ENCODE measurements around the gene ALPI. TPM values are rescaled to one million over a fixed set of nuclear protein-coding genes. Genes with fewer than 3 reads are reported as not detected.

Gene ALPI
- total and polyA plus RNA-seq, 2 donors (not counting 1 experiment from before 2014, with no cell fraction given): not detected

GRCh38 chr2:232476045-232476444, 20.1 kb downstream of the ALPI start:
- no peak for DNase-seq (ENCODE audit: low read depth in 2 of 2)
- TF ChIP-seq EZH2 (IDR thresholded peaks at IDR 0.05; ENCODE audit: low read length, missing control alignments) (no peak), CTCF (conservative IDR thresholded peaks at IDR 0.05 in 1 of 2, IDR thresholded peaks at IDR 0.05 in 1 of 2; ENCODE audit: low read depth in 1 of 2, low read length in 2 of 2) (no peak)
- Histone ChIP-seq H3K4me2 (ENCODE audit: extremely low read depth, insufficient read depth, low read length) (no peak overlapping the region), H2AFZ (ENCODE audit: low read length) (no peak overlapping the region), H3K27ac (ENCODE audit: insufficient read depth, low read length) (no peak overlapping the region), H3K79me2 (ENCODE audit: control insufficient read depth, insufficient read depth, low read length) (no peaks in the 10 kb centered on the region), H3K4me3 (replicated peaks in 1 of 4; ENCODE audit: control extremely low read depth in 1 of 4, insufficient read depth in 1 of 4, low read depth in 3 of 4, low read length in 4 of 4) (no peak overlapping the region), H3K9ac (ENCODE audit: insufficient read depth, low read length) (no peak overlapping the region), H4K20me1 (ENCODE audit: control insufficient read depth, extremely low read depth, insufficient read depth, low read length) (no peaks in the 10 kb centered on the region), H3K27me3 (ENCODE audit: control insufficient read depth, insufficient read depth, low read length) (no peaks in the 10 kb centered on the region), H3K36me3 (ENCODE audit: control insufficient read depth, insufficient read depth, low read length) (no peaks in the 10 kb centered on the region), H3K4me1 (ENCODE audit: control insufficient read depth, extremely low read depth, insufficient read depth, low read length) (no peaks in the 10 kb centered on the region), H3K9me3 (ENCODE audit: control insufficient read depth, insufficient read depth, low read depth, low read length) (no peaks in the 10 kb centered on the region)

- Histone ChIP-seq H3K36me3 (ENCODE audit: control insufficient read depth, insufficient read depth, low read length) (no peaks in the 10 kb centered on the region), H3K4me3 (replicated peaks in 1 of 4; ENCODE audit: control extremely low read depth in 1 of 4, insufficient read depth in 1 of 4, low read depth in 3 of 4, low read length in 4 of 4) (no peak overlapping the region), H4K20me1 (ENCODE audit: control insufficient read depth, extremely low read depth, insufficient read depth, low read length) (no peaks in the 10 kb centered on the region), H3K4me2 (ENCODE audit: extremely low read depth, insufficient read depth, low read length) (no peak overlapping the region), H3K27me3 (ENCODE audit: control insufficient read depth, insufficient read depth, low read length) (no peaks in the 10 kb centered on the region), H2AFZ (ENCODE audit: low read length) (no peak overlapping the region), H3K4me1 (ENCODE audit: control insufficient read depth, extremely low read depth, insufficient read depth, low read length) (no peaks in the 10 kb centered on the region), H3K9me3 (ENCODE audit: control insufficient read depth, insufficient read depth, low read depth, low read length) (no peaks in the 10 kb centered on the region), H3K79me2 (ENCODE audit: control insufficient read depth, insufficient read depth, low read length) (no peaks in the 10 kb centered on the region), H3K27ac (ENCODE audit: insufficient read depth, low read length) (no peak overlapping the region), H3K9ac (ENCODE audit: insufficient read depth, low read length) (no peak overlapping the region)
- no peak for DNase-seq (ENCODE audit: low read depth in 2 of 2)
- no peak for TF ChIP-seq EZH2 (IDR thresholded peaks at IDR 0.05; ENCODE audit: low read length, missing control alignments)
- no peak for TF ChIP-seq CTCF (conservative IDR thresholded peaks at IDR 0.05 in 1 of 2, IDR thresholded peaks at IDR 0.05 in 1 of 2; ENCODE audit: low read depth in 1 of 2, low read length in 2 of 2)
These were observed 20.8 kb downstream of the ALPI start for GRCh38 chr2:232476791-232477190.

- DNase-seq (ENCODE audit: low read depth in 2 of 2): no peak
- H3K4me2 ChIP-seq (ENCODE audit: extremely low read depth, insufficient read depth, low read length): no peak overlapping the region
- no peaks in the 10 kb centered on the region for H4K20me1 ChIP-seq (ENCODE audit: control insufficient read depth, extremely low read depth, insufficient read depth, low read length)
- no peaks in the 10 kb centered on the region for H3K79me2 ChIP-seq (ENCODE audit: control insufficient read depth, insufficient read depth, low read length)
- no peak overlapping the region for H3K9ac ChIP-seq (ENCODE audit: insufficient read depth, low read length)
- no peaks in the 10 kb centered on the region for H3K27me3 ChIP-seq (ENCODE audit: control insufficient read depth, insufficient read depth, low read length)
- no peak overlapping the region for H2AFZ ChIP-seq (ENCODE audit: low read length)
- no peaks in the 10 kb centered on the region for H3K36me3 ChIP-seq (ENCODE audit: control insufficient read depth, insufficient read depth, low read length)
- no peaks in the 10 kb centered on the region for H3K4me1 ChIP-seq (ENCODE audit: control insufficient read depth, extremely low read depth, insufficient read depth, low read length)
- no peak overlapping the region for H3K27ac ChIP-seq (ENCODE audit: insufficient read depth, low read length)
- TF ChIP-seq CTCF (conservative IDR thresholded peaks at IDR 0.05 in 1 of 2, IDR thresholded peaks at IDR 0.05 in 1 of 2; ENCODE audit: low read depth in 1 of 2, low read length in 2 of 2): no peak
- no peak for TF ChIP-seq EZH2 (IDR thresholded peaks at IDR 0.05; ENCODE audit: low read length, missing control alignments)
- H3K9me3 ChIP-seq (ENCODE audit: control insufficient read depth, insufficient read depth, low read depth, low read length): no peaks in the 10 kb centered on the region
- H3K4me3 ChIP-seq (replicated peaks in 1 of 4; ENCODE audit: control extremely low read depth in 1 of 4, insufficient read depth in 1 of 4, low read depth in 3 of 4, low read length in 4 of 4): no peak overlapping the region
These were observed 22.0 kb downstream of the ALPI start for GRCh38 chr2:232477751-232478510.

Measured in fibroblast of lung (primary cell).